HCT116 (cell line): ENCODE results near the gene PITPNC1. TPM values are rescaled to one million over a fixed set of nuclear protein-coding genes. Genes with fewer than 3 reads are reported as not detected.

Experiments used
- ATAC-seq: fragments of 200-7000 bp; cut with Tn5 transposase; 2 replicates; pipeline ENCODE4 v1.9.1; 2020; ENCODE audit warnings: mild to moderate bottlenecking, moderate library complexity
- BruUV-seq: library from RNA; stranded (reverse); fragments of 400-500 nt; replicated peaks from 2 replicates; lab custom pipeline; 2021; lab: Mats Ljungman, UMichigan
- CTCF ChIA-PET: fragments of 300-600 bp; sonication (Branson Sonifier 250); formaldehyde crosslinking; loops from one replicate; lab custom pipeline; 2021; ENCODE audit warnings: antibody characterized with exemption; lab: Charles Lee
- POLR2A ChIA-PET: fragments of 300-600, 350-600 bp; sonication (Branson Sonifier 250); formaldehyde crosslinking; loops from one replicate; lab custom pipeline; 2021; ENCODE audit warnings: antibody characterized with exemption; lab: Charles Lee
- RAD21 ChIA-PET, 2 experiments: fragments of 300-600 bp; sonication (Branson Sonifier 250); formaldehyde crosslinking; loops; one replicate each; lab custom pipeline; 2023; ENCODE audit warnings: low total read pairs in 2 of 2; ENCODE audit not compliant: uncharacterized antibody in 2 of 2, unreplicated experiment in 2 of 2, low non-redundant PET in 1 of 2; lab: Charles Lee
- DNase-seq: peaks from one replicate; pipeline ENCODE4 v3.0.0-alpha.2; 2010; ENCODE audit warnings: low read depth, low spot score
- H2AFZ ChIP-seq: fragments of 200-600 bp; shearing (Covaris generic), sonication (generic); 2 replicates; pipeline ENCODE4 v1.6.1; 2017; ENCODE audit warnings: low read depth, mixed run types, mixed read lengths, antibody characterized with exemption, low read length; ENCODE audit not compliant: poor library complexity, severe bottlenecking
- H3K27ac ChIP-seq: 2 replicates; pipeline ENCODE4 v1.5.1; 2012; ENCODE audit warnings: low read depth, low read length
- H3K27me3 ChIP-seq: fragments of 200-600 bp; sonication (generic); 2 replicates; pipeline ENCODE4 v1.6.1; 2016; ENCODE audit warnings: mixed run types, low read length, mixed read lengths; ENCODE audit not compliant: insufficient read depth
- H3K36me3 ChIP-seq, 2 experiments: fragments of 200-500 bp in 1 of 2; fragments of 200-600 bp in 1 of 2; sonication (Bioruptor generic) in 1 of 2; sonication (generic) in 1 of 2; 2 replicates each; pipeline versions ENCODE4 v1.5.1 to v1.6.1; 2014 to 2016; ENCODE audit warnings: low read length in 2 of 2, inconsistent platforms in 1 of 2, mixed read lengths in 1 of 2, mixed run types in 1 of 2; ENCODE audit not compliant: insufficient read depth in 2 of 2, control insufficient read depth in 1 of 2
- H3K4me1 ChIP-seq, 2 experiments: fragments of 200-600 bp in 1 of 2; sonication (generic) in 1 of 2; 2 replicates each; pipeline versions ENCODE4 v1.5.1 to v1.6.1; 2012 to 2017; ENCODE audit warnings: low read length in 2 of 2, inconsistent platforms in 1 of 2, mild to moderate bottlenecking in 1 of 2, mixed read lengths in 1 of 2, mixed run types in 1 of 2, moderate library complexity in 1 of 2; ENCODE audit not compliant: insufficient read depth in 2 of 2, control insufficient read depth in 1 of 2
- H3K4me2 ChIP-seq: fragments of 200-600 bp; sonication (generic); 2 replicates; pipeline ENCODE4 v1.6.1; 2017; ENCODE audit warnings: mixed run types, low read length, mixed read lengths
- H3K4me3 ChIP-seq, 2 experiments: fragments of 200-600 bp in 1 of 2; sonication (generic) in 1 of 2; replicated peaks in 1 of 2; 2 replicates each; pipeline ENCODE4 v1.5.1; 2011 to 2016; ENCODE audit warnings: low read length in 2 of 2, control low read depth in 1 of 2, low read depth in 1 of 2, mild to moderate bottlenecking in 1 of 2, mixed read lengths in 1 of 2, mixed run types in 1 of 2
- H3K79me2 ChIP-seq: fragments of 200-600 bp; sonication (generic); 2 replicates; pipeline ENCODE4 v1.6.1; 2017; ENCODE audit warnings: mild to moderate bottlenecking, mixed run types, low read length, moderate library complexity, mixed read lengths; ENCODE audit not compliant: insufficient read depth
- H3K9ac ChIP-seq: fragments of 200-600 bp; sonication (generic); 2 replicates; pipeline ENCODE4 v1.6.1; 2016; ENCODE audit warnings: low read length, mixed read lengths
- H3K9me2 ChIP-seq: fragments of 200-600 bp; sonication (generic), shearing (Covaris generic); 2 replicates; pipeline ENCODE4 v1.6.1; 2017; ENCODE audit warnings: mixed run types, mild to moderate bottlenecking, moderate library complexity; ENCODE audit not compliant: insufficient read depth
- H3K9me3 ChIP-seq, 2 experiments: fragments of 200-500 bp in 1 of 2; fragments of 200-600 bp in 1 of 2; sonication (Bioruptor generic) in 1 of 2; sonication (generic) in 1 of 2; 2 replicates each; pipeline ENCODE4 v1.6.1; 2014 to 2017; ENCODE audit warnings: low read length in 2 of 2, mixed read lengths in 2 of 2, inconsistent platforms in 1 of 2, low read depth in 1 of 2, mild to moderate bottlenecking in 1 of 2, mixed run types in 1 of 2, moderate library complexity in 1 of 2; ENCODE audit not compliant: control insufficient read depth in 1 of 2, insufficient read depth in 1 of 2
- H4K20me1 ChIP-seq: fragments of 200-600 bp; sonication (generic), shearing (Covaris generic); 2 replicates; pipeline ENCODE4 v1.6.1; 2017; ENCODE audit warnings: mixed run types, mild to moderate bottlenecking, moderate library complexity; ENCODE audit not compliant: insufficient read depth
- EGR1 ChIP-seq: IDR thresholded peaks from 2 replicates; pipeline ENCODE4 v1.6.1; 2012; ENCODE audit warnings: low read depth
- ELF1 ChIP-seq: IDR thresholded peaks from 2 replicates; pipeline ENCODE4 v1.6.1; 2012; ENCODE audit warnings: low read depth, borderline replicate concordance
- POLR2A ChIP-seq: IDR thresholded peaks from 2 replicates; pipeline ENCODE4 v1.7.0; 2011; ENCODE audit warnings: borderline replicate concordance; ENCODE audit not compliant: insufficient read depth, insufficient read length; ENCODE audit errors: extremely low read depth
- POLR2AphosphoS5 ChIP-seq: IDR thresholded peaks from 2 replicates; pipeline ENCODE4 v1.6.1; 2011; ENCODE audit warnings: mild to moderate bottlenecking, low read depth, low read length, moderate library complexity
- SP1 ChIP-seq: IDR thresholded peaks from 2 replicates; pipeline ENCODE4 v1.6.1; 2012; ENCODE audit warnings: low read depth
- YY1 ChIP-seq: IDR thresholded peaks from 2 replicates; pipeline ENCODE4 v1.6.1; 2011; ENCODE audit warnings: low read length, low read depth, moderate library complexity, mild to moderate bottlenecking; ENCODE audit not compliant: insufficient replicate concordance; ENCODE audit errors: extremely low read depth
- ZNF274 ChIP-seq: fragments of 200-500 bp; sonication (Bioruptor generic); IDR thresholded peaks from 2 replicates; pipeline ENCODE4 v1.6.1; 2014; ENCODE audit warnings: mild to moderate bottlenecking, low read depth, low read length, inconsistent platforms
- intact Hi-C: fragments of 100-400 bp; cut with micrococcal nuclease; formaldehyde crosslinking; loops from 2 replicates; pipeline ENCODE4 v1.10.0; 2022
- total RNA-seq: library from RNA; stranded (reverse); gene quantifications from one replicate; pipeline ENCODE4 v1.2.1, GENCODE V29; 2021; ENCODE audit not compliant: unreplicated experiment
- TF ChIP-seq, protein P1 (sequence below): IDR thresholded peaks from 2 replicates; pipeline ENCODE4 v1.6.1; 2012

The PITPNC1 gene
- total RNA-seq, 1 experiment from 2014 or later: 41.9 TPM

DNA sequence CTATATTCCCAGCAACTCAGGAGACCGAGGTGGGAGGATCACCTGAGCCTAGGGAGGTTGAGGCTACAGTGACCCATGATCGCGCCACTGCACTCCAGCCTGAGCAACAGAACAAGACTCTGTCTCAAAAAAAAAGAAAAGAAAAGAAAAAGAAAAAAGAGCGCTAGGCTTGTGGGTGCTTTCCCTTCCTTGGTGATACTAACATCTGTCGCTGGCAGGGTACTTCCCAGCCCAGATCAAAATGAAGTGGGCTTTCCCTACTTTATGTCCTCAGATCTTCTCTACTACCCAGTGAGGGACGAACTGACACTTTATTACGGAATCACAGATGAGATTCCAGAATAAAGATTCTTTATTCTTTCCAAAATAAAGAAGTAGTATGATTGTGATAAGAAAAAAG, 236.9 kb downstream of the PITPNC1 start:
- POLR2A ChIA-PET: no interaction called here
- Histone ChIP-seq H3K4me3 (no peak overlapping the region), H3K79me2 (no peaks in the 10 kb centered on the region), H3K27me3 (no peaks in the 10 kb centered on the region), H3K9me3 (no peaks in the 10 kb centered on the region), H2AFZ (no peak overlapping the region), H3K9ac (no peak overlapping the region), H4K20me1 (no peaks in the 10 kb centered on the region), H3K9me2 (no peaks in the 10 kb centered on the region), H3K36me3 (no peaks in the 10 kb centered on the region), H3K27ac (no peak overlapping the region), H3K4me2 (no peak overlapping the region), H3K4me1 (no peaks in the 10 kb centered on the region)
- intact Hi-C loops: no loop called here
- no peak for ATAC-seq
- CTCF ChIA-PET: no interaction called here
- RAD21 ChIA-PET: no interaction called here
- no peak for TF ChIP-seq SP1
- no peak for TF ChIP-seq EGR1
- TF ChIP-seq ELF1: no peak
- TF ChIP-seq YY1: no peak
- no peak for DNase-seq
- BruUV-seq: no TSS peak

DNA sequence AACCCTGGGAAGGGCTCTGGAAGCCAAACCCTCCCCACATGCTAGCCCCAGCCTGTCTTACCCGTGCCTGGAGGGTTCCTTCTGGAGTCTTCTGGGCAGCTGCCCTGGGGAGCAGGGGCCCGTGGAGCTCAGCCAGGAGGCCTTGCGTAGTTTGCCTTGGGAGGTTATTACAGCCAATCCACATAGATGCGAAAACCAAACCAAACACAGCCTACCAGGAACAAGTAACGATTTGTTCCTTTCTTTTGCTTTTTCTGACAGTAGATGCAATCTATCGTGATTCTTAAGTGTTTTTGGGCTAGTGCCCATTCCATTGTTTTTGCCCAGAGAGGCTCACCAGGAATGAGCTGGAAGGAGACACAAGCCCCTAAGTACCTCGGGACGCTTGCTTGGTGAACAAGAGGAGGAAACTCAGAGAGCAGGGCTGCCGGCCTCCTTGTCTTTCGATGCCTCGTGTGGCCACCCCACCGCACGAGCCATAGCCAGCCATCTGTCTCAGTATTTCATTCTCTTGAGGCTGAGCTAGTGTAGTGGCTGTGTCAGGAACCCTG, 238.0 kb downstream of the PITPNC1 start:
- ChIA-PET RAD21 (no interaction called here), POLR2A (no interaction called here), CTCF (no interaction called here)
- intact Hi-C loops: no loop called here
- Histone ChIP-seq H3K27me3 (no peaks in the 10 kb centered on the region), H4K20me1 (no peaks in the 10 kb centered on the region), H3K9me3 (no peaks in the 10 kb centered on the region), H3K9me2 (no peaks in the 10 kb centered on the region), H3K4me2 (no peak overlapping the region), H2AFZ (no peak overlapping the region), H3K9ac (no peak overlapping the region), H3K79me2 (no peaks in the 10 kb centered on the region), H3K4me3 (no peak overlapping the region), H3K4me1 (no peaks in the 10 kb centered on the region), H3K27ac (no peak overlapping the region), H3K36me3 (no peaks in the 10 kb centered on the region)
- BruUV-seq: no TSS peak
- ATAC-seq: no peak; the same call in 1 of the 2 replicates
- no peak for DNase-seq
- TF ChIP-seq POLR2A (no peak), ZNF274 (no peak), POLR2AphosphoS5 (no peak)
- TF ChIP-seq, protein P1, sequence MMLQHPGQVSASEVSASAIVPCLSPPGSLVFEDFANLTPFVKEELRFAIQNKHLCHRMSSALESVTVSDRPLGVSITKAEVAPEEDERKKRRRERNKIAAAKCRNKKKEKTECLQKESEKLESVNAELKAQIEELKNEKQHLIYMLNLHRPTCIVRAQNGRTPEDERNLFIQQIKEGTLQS: no peak
